GM21723 (cell line): ENCODE measurements around the gene AIRE.
A peak's percentile ranks its signal among the peaks of the same experiment; 100 is the strongest.
"Not testable (repeated sequence)": the region's sequence is repeated elsewhere in the genome, so short reads cannot be mapped to it uniquely, and the experiment has no call there.

Experiments used
- ATAC-seq: cut with Tn5 transposase; IDR thresholded peaks from one replicate; pipeline ENCODE4 v1.9.1; 2021; ENCODE audit warnings: mild to moderate bottlenecking, moderate library complexity; ENCODE audit not compliant: unreplicated experiment

AIRE gene

DNA sequence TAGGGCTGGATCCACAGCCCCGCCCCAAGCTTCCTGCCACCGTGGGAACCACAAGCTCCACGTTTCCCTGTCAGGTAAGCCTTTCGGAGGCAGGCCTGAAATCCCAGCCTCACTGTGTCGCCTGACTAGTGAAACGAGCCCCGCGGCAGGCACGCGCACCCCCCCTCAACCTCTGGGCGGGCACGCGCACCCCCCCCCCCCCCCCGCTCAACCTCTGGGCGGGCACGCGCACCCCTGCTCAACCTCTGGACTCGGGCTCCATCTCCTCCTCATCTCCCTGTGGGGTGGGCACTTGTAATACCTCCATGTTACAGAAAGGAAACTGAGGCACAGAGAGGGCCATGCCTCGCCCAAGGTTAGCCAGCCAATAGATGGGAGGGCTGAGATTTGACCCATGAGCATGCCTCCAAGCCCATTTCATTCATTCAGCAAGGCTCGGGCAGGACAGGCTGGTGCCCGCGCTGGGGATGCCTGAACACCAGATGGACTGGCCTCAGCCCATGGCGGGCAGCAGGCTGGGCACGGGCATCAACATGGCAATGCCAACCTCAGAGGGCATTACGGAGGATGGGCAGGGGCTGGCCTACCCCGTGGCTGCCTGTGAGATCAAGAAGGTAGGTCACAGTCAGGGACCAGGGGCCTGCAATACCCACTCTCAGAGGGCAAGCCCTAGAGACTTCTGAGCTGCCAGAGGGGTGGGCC, 48.8 kb downstream of the AIRE start:
- no peak for ATAC-seq

DNA sequence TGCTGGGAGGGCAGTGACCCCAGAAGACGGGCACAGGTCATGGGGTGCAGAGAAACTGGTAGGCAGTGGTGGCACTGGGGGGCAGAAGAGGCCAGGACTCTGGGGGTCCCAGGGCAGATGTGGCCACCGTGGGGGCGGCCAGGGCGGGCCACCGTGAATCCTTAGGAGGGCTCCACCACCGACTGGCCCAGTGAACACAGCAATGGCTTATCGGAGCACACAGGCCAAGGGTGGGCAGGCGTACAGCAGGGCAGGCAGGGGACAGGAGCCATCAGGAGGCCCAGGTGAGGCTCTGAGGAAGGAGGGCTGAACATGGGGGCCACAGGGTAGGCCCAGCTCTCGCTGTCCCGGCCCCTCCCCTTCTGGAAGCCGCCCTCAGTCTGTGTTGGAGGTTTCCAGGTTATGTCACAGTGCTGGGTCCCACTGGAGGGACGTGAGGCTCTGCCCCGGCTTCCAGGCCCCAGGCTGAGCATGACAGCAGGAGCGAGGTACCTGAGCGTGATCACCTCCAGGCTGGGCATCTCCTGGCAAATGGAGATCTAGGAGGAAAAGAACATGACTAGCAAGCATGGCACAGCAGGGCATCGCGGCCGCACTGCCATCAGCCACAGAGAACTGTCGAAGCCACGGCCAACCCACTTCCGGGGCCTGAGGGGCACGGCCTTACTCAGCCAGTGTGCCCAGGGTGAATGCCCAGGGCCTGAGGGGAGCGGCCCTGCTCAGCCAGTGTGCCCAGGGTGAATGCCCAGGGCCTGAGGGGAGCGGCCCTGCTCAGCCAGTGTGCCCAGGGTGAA, 49.8 kb downstream of the AIRE start:
- ATAC-seq: no peak

DNA sequence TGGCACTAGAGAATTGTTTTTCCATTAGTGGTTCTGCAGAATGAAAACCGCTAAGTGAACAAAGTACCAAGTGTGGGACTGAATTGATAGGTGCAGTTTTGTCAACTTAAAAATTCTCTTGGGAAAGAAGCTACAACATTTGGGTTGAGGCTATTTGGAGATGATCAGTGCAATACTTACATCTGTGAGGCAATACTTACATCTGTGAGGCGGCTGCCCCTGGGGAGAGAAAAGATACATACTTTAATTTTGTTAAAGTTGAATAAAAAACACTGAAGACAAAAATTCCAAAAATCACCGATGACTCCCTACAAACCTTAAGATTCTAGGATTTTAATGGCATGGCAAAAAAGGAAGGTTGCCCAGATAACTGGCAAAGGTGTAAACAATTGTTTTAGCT, 51.8 kb downstream of the AIRE start:
- ATAC-seq: no peak

DNA sequence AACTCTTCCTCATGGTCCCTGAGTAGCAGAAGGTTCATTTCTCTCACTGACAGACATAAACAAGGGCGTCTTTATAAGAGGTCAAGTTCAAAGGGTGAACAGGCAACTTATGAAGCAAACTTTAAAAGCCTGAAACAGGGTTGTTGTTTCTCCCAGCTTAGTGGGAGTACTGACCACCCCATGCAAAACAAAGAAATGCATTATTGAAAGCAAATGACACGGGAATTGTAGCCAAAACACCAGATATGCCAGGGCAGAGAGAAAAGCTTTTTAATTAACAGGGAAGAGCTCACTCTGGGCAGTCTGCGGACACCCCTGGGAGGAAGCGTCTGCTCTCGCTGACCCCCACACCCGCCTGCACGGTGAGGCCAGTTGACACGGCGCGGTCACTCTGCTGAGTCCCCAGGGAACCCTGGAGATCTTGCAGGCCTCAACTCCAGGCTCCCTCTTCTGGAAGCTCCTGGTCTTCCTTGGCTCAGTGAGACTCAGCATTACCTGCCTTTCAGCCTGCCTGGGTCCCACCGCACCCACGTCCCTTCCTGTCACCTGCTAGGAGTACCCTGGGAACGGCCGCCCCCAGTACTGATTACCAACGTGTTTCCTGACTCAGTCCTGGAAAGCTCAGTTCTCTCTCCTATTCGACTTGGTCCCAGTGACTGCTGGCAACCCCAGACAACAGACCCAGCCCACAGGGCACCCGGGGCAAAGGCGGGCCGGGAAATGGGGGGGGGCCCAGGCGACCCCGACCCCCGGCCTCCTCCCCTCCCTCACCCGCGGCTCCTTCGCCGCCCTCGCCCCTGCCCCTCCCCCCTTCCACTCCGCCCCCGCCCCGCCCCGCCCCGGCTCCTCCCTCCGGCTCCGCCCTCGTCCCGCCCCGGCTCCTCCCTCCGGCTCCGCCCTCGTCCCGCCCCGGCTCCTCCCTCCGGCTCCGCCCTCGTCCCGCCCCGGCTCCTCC, 52.5 kb downstream of the AIRE start:
- no peak for ATAC-seq

DNA sequence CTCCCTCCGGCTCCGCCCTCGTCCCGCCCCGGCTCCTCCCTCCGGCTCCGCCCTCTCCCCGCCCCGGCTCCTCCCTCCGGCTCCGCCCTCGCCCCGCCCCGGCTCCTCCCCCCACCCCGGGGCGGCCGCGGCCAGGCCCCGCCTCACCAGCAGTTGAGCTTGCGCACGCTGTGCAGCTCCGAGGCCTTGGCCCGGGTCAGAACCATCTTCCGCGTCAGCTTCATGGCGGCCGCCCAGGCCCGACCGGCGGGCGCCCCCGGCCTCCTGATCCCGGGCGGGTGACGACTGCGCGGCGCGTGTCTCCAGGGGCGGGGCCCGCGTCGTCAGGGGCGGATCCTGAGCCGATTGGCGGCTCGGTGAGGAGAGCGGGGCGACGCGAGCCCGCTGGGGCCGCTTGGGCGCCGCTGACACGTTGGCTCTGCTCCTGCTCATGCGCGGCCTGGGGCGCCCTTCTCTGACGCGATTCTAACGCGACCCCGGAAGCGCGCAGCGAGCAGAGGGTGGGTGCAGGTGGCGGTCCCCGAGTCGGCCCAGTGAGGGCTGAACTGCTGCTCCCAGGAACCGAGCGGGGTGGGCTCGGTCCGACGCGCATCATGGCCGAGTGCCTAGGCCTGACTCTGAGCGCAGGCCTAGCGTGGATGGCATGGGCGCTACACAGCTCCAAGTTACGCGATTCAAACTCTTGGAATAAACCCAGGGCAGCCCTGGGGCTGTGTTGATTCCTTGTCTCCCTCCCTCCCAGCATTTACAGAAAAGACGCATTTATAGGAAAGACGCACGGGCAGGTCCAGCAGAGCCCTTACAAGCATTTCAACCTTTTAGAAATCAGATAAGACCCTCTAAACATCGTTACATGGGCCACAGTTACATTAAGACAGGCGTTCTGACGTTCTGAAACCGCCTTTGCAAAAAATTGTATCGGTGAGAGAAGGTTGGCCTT, 53.6 kb downstream of the AIRE start, which contains the start of gene CFAP410:
Gene CFAP410, minus strand, starts transcription at position 420 of the 940 bp plus-strand sequence. Its CDS starts 196 bp downstream, at position 224.
- ATAC-seq: peak; percentile 86

DNA sequence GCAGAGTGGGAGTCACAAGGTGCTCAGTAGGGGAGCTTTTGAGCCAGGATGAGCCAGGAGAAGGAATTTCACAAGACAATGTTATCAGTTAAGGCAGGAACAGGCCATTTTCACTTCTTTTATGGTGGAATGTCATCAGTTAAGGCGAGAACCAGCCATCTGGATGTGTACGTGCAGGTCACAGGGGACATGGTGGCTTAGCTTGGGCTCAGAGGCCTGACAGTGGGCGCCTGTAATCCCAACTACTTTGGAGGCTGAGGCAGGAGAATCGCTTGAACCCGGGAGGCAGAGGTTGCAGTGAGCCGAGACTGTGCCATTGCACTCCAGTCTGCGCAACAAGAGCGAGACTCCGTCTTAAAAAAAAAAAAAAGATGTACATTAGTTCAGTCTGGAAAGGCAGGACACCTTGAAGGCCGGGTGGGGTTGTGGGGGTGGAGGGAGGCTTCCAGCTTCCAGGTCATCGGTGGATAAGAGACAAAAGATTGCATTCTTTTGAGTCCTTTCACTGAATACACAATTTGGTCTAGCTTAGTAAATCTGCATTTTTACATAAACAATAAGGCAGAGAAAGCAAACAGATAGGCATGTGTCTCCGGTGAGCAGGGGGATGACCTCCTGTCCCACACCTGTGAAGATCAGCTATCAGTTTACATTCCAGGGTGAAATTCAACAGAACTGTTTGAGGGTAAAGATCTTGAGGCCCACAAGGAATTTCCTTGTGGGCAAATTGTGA, 56.2 kb downstream of the AIRE start:
- ATAC-seq: not testable (repeated sequence)

DNA sequence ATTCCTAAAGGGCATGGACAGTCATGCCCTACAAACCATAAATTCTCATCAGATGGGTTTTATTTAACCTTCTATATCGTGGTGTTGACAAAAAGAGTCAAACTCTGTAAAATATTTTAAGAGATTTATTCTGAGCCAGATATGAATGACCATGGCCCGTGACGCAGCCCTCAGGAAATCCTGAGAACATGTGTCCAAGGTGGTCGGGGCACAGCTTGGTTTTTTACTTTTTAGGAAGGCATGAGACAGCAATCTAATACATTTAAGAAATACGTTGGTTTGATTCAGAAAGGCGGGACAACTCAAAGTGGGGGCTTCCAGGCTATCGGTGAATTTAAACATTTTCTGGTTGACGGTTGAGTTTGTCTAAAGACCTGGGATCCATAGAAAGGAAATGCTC, 57.3 kb downstream of the AIRE start:
- not testable (repeated sequence) for ATAC-seq

DNA sequence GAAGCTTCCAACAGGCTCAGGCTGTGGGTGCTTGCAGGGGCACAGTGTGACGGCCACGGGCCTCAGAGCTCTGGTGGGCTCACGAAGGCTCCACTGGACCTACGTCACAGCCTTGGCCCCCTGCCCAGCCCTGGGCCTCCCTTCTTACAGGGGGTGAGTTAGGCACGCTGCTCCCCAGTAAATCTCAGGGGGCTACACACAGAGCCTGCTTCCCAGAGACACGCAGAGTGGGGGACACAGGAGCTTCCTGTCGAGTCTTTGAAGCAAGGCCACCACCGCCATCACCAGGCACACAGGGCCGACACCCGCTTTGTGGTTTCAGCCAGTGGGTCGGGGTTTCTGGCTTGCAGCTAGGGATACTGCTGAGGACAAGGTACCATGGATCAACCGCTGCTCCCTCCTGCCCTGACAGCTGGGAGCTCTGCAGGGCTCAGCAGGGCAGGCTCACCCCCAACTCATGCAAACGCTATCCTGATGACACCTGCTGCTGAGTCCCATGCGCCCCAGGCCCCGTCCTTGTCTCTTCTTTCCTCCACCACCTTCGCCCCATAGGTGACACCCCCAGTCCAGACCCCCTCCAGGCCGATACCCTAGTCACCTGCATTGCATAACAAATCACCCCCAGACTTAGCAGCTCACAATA, 59.0 kb downstream of the AIRE start:
- ATAC-seq: no peak

DNA sequence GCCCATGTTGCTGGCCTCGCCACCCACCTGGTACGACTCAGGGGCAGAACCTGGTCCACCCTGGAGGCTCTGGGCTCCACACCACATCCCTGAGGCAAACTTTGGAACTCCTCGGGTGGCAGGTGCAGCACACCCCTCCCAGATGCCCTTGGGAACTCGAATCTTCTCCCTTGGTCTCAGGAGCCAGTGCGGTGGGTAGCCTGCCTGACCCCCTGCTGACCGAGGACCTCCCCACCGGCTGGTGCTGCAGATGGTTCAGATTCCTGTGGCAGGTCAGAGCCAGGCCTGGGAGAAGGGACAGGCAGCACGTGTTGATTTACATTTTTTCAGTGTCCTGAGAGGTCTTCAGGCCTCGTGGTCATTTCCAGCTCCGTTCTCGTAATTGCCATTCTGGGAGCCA, 59.8 kb downstream of the AIRE start:
- ATAC-seq: no peak

DNA sequence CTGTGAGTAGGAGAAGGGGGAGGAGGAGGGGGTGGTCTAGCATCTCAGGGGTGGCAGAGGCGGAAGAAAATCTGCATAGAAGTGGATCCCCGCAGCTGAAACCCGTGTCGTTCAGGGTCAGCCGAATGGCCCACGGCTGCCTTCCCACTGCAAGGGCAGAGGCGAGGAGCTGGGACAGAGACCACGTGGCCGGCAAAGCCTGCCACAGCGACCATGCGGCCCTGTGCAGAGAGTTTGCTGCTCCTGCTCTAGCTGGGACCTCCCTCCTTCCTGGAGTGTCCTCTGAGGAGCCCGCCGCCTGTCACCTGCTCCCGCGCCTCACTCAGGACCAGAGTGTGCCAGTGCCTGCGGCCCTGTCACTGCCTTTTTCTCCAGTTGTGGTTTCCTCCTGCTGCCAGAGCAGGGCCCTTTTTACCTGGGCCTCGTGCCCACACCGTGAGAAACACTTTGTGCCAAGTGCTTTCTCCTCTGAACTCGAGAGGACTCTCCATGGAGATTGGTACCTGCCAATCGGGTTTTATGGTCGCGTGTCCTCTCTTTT, 62.3 kb downstream of the AIRE start:
- ATAC-seq: no peak
